Measurements from ENCODE around the gene GPR85.

The GPR85 gene

GRCh38 chr7:113083816-113084495 lies 2.7 kb downstream of the GPR85 start:
- no peak overlapping the region for H3K4me3 ChIP-seq (ENCODE audit: low read length)
- no peak for TF ChIP-seq CTCF (conservative IDR thresholded peaks at IDR 0.05; ENCODE audit: low read length)
- DNase-seq (ENCODE audit: low read depth) = no peak

GRCh38 chr7:113083132-113083815 lies 3.4 kb downstream of the GPR85 start:
- H3K4me3 ChIP-seq (ENCODE audit: low read length) = no peak overlapping the region
- TF ChIP-seq CTCF (conservative IDR thresholded peaks at IDR 0.05; ENCODE audit: low read length) = no peak; the same call in 1 of the 2 replicates
- peak; percentile 6 for DNase-seq (ENCODE audit: low read depth)

GRCh38 chr7:113078331-113078730 lies 8.3 kb downstream of the GPR85 start:
- DNase-seq (ENCODE audit: low read depth) = no peak
- H3K4me3 ChIP-seq (ENCODE audit: low read length) = no peak overlapping the region
- TF ChIP-seq CTCF (conservative IDR thresholded peaks at IDR 0.05; ENCODE audit: low read length) = no peak

- no peak for TF ChIP-seq CTCF (conservative IDR thresholded peaks at IDR 0.05; ENCODE audit: low read length)
- no peak for DNase-seq (ENCODE audit: low read depth)
- H3K4me3 ChIP-seq (ENCODE audit: low read length) = no peak overlapping the region
Measured at GRCh38 chr7:113076703-113077102, 9.9 kb downstream of the GPR85 start.

GRCh38 chr7:113071465-113071864 lies 15.2 kb downstream of the GPR85 start:
- no peak for TF ChIP-seq CTCF (conservative IDR thresholded peaks at IDR 0.05; ENCODE audit: low read length)
- no peak overlapping the region for H3K4me3 ChIP-seq (ENCODE audit: low read length)
- DNase-seq (ENCODE audit: low read depth) = peak; percentile 41

GRCh38 chr7:113062499-113062898 lies 24.1 kb downstream of the GPR85 start:
- TF ChIP-seq CTCF (conservative IDR thresholded peaks at IDR 0.05; ENCODE audit: low read length) = no peak
- no peak overlapping the region for H3K4me3 ChIP-seq (ENCODE audit: low read length)
- no peak for DNase-seq (ENCODE audit: low read depth)

GRCh38 chr7:113060100-113060499 lies 26.5 kb downstream of the GPR85 start:
- TF ChIP-seq CTCF (conservative IDR thresholded peaks at IDR 0.05; ENCODE audit: low read length) = no peak
- DNase-seq (ENCODE audit: low read depth) = no peak
- H3K4me3 ChIP-seq (ENCODE audit: low read length) = no peak overlapping the region

Data from AG10803 (cell line).